ENCODE data around the gene ANKRD33. TPM values are rescaled to one million over a fixed set of nuclear protein-coding genes. Genes with fewer than 3 reads are reported as not detected.

Gene ANKRD33
- total RNA-seq, 2 donors from 2014 or later: 0.46 TPM; not detected in 1

DNA sequence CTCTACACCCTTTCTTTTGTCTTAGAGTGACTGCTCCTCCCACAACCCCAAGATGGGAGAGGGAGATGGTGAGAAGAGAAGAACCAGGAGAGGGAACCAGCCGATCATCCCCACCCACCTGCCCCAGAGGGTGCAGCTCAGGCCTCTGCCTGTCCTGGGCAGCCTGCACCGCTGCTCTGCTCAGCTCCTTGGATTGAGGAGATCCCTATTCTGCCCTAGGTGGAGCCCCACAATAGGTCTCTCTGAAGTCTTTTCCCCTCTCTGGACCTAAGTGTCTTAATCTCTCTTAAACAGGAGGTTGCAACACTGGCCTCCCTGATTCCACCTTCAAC is 2.2 kb downstream of the ANKRD33 start:
- Histone ChIP-seq H3K4me1 (ENCODE audit: control insufficient read depth, insufficient read depth, low read length) (no peaks in the 10 kb centered on the region), H3K36me3 (ENCODE audit: control insufficient read depth, insufficient read depth, low read length) (no peaks in the 10 kb centered on the region), H3K4me3 (ENCODE audit: low read length) (no peak overlapping the region), H3K9ac (ENCODE audit: extremely low read depth, low read length, poor library complexity, severe bottlenecking) (no peak overlapping the region), H3K9me3 (ENCODE audit: control insufficient read depth, low read length) (no peaks in the 10 kb centered on the region), H3K27me3 (ENCODE audit: control insufficient read depth, insufficient read depth, low read length, poor library complexity, severe bottlenecking) (peaks cover 12% of the 10 kb centered on the region), H3K27ac (ENCODE audit: low read depth, low read length) (no peak overlapping the region)
- Mint-ChIP-seq H3K27ac (no peak overlapping the region), H3K27me3 (ENCODE audit: insufficient read depth) (peaks cover 26% of the 10 kb centered on the region), H3K36me3 (ENCODE audit: low read depth) (no peaks in the 10 kb centered on the region), H3K9me3 (no peaks in the 10 kb centered on the region), H3K4me3 (no peak overlapping the region), H3K4me1 (peaks cover 5% of the 10 kb centered on the region)
- no peak for DNase-seq
- TF ChIP-seq, protein P1, sequence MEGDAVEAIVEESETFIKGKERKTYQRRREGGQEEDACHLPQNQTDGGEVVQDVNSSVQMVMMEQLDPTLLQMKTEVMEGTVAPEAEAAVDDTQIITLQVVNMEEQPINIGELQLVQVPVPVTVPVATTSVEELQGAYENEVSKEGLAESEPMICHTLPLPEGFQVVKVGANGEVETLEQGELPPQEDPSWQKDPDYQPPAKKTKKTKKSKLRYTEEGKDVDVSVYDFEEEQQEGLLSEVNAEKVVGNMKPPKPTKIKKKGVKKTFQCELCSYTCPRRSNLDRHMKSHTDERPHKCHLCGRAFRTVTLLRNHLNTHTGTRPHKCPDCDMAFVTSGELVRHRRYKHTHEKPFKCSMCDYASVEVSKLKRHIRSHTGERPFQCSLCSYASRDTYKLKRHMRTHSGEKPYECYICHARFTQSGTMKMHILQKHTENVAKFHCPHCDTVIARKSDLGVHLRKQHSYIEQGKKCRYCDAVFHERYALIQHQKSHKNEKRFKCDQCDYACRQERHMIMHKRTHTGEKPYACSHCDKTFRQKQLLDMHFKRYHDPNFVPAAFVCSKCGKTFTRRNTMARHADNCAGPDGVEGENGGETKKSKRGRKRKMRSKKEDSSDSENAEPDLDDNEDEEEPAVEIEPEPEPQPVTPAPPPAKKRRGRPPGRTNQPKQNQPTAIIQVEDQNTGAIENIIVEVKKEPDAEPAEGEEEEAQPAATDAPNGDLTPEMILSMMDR (conservative IDR thresholded peaks at IDR 0.05): no peak
- 83 to 86% methylated on average over 2 of the region's 2 CpGs for WGBS, 2 experiments (ENCODE audit: insufficient coverage in 1 of 2, insufficient read length in 1 of 2)

DNA sequence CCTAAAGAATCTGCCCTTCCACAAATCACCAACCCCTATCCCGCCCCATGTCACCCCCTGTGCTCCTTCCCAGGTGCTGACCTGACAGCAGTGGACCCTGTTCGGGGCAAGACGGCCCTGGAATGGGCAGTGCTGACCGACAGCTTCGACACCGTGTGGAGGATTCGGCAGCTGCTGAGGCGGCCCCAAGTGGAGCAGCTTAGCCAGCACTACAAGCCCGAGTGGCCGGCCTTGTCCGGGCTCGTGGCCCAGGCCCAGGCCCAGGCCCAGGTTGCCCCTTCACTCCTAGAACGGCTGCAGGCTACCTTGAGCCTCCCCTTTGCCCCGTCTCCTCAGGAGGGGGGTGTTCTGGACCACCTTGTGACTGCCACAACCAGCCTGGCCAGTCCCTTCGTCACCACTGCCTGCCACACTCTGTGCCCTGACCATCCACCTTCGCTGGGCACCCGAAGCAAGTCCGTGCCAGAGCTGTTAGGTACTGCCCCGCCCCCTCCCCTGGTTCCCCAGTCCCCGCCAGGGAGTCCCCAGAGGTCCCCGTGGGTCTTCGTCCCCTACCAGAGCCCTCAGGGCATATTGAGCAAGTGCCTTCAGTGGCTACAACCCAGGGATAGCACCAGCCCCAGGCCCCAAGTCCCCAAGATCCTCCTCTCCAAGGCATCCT is 2.7 kb downstream of the ANKRD33 start:
- H3K27ac Mint-ChIP-seq: no peak overlapping the region

DNA sequence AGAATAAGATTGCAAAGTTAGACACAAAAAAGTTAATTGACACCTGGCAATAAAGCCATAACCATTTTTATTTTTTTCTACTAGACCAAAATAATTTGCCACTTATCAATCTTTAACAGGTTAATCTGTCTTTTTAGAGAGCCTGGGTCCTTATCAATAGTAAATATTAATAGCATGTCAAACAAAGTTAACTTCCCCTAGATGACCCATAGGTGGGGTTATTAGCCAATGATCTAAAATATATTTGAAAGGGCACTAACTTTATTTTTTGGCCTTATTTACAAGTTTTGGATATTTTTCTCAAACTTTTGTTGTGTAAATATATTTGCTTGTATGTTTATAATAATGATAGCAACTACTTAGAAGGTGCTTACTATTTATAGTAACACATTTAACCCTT is 3.9 kb downstream of the ANKRD33 start:
- Histone ChIP-seq H3K4me1 (ENCODE audit: control insufficient read depth, insufficient read depth, low read length) (peaks cover 3% of the 10 kb centered on the region), H3K27ac (ENCODE audit: low read depth, low read length) (no peak overlapping the region), H3K27me3 (ENCODE audit: control insufficient read depth, insufficient read depth, low read length, poor library complexity, severe bottlenecking) (peaks cover 12% of the 10 kb centered on the region), H3K9ac (ENCODE audit: extremely low read depth, low read length, poor library complexity, severe bottlenecking) (no peak overlapping the region), H3K9me3 (ENCODE audit: control insufficient read depth, low read length) (no peaks in the 10 kb centered on the region), H3K4me3 (ENCODE audit: low read length) (no peak overlapping the region), H3K36me3 (ENCODE audit: control insufficient read depth, insufficient read depth, low read length) (no peaks in the 10 kb centered on the region)
- Mint-ChIP-seq H3K27ac (no peak overlapping the region), H3K9me3 (no peaks in the 10 kb centered on the region), H3K4me3 (no peak overlapping the region), H3K36me3 (ENCODE audit: low read depth) (no peaks in the 10 kb centered on the region), H3K27me3 (ENCODE audit: insufficient read depth) (peaks cover 24% of the 10 kb centered on the region), H3K4me1 (peaks cover 9% of the 10 kb centered on the region)
- TF ChIP-seq, protein P1 (conservative IDR thresholded peaks at IDR 0.05): peak; percentile 61
- DNase-seq: no peak

More for the DNA sequence above, 2.7 kb downstream of the ANKRD33 start:
- Histone ChIP-seq H3K27ac (ENCODE audit: low read depth, low read length) (no peak overlapping the region), H3K4me3 (ENCODE audit: low read length) (no peak overlapping the region), H3K9me3 (ENCODE audit: control insufficient read depth, low read length) (no peaks in the 10 kb centered on the region), H3K36me3 (ENCODE audit: control insufficient read depth, insufficient read depth, low read length) (no peaks in the 10 kb centered on the region), H3K27me3 (ENCODE audit: control insufficient read depth, insufficient read depth, low read length, poor library complexity, severe bottlenecking) (peaks cover 12% of the 10 kb centered on the region), H3K9ac (ENCODE audit: extremely low read depth, low read length, poor library complexity, severe bottlenecking) (no peak overlapping the region), H3K4me1 (ENCODE audit: control insufficient read depth, insufficient read depth, low read length) (peaks cover 3% of the 10 kb centered on the region)
- Mint-ChIP-seq H3K4me1 (peaks cover 9% of the 10 kb centered on the region), H3K9me3 (no peaks in the 10 kb centered on the region), H3K4me3 (no peak overlapping the region), H3K27me3 (ENCODE audit: insufficient read depth) (peaks cover 26% of the 10 kb centered on the region), H3K36me3 (ENCODE audit: low read depth) (no peaks in the 10 kb centered on the region)
- WGBS, 2 experiments (ENCODE audit: insufficient coverage in 1 of 2, insufficient read length in 1 of 2): 89 to 91% methylated on average over 16 to 22 of the region's 22 CpGs
- TF ChIP-seq, protein P1 (conservative IDR thresholded peaks at IDR 0.05): no peak
- DNase-seq: peak; percentile 63
